ENCODE measurements around the gene NFIC. TPM values are rescaled to one million over a fixed set of nuclear protein-coding genes. Genes with fewer than 3 reads are reported as not detected.

Gene NFIC
- total and polyA plus RNA-seq, 10 of the 15 experiments (the other 5 are each of a cell fraction or from before 2014, with no cell fraction given), result 0.71 to 53.5 (median 10.2) TPM

DNA sequence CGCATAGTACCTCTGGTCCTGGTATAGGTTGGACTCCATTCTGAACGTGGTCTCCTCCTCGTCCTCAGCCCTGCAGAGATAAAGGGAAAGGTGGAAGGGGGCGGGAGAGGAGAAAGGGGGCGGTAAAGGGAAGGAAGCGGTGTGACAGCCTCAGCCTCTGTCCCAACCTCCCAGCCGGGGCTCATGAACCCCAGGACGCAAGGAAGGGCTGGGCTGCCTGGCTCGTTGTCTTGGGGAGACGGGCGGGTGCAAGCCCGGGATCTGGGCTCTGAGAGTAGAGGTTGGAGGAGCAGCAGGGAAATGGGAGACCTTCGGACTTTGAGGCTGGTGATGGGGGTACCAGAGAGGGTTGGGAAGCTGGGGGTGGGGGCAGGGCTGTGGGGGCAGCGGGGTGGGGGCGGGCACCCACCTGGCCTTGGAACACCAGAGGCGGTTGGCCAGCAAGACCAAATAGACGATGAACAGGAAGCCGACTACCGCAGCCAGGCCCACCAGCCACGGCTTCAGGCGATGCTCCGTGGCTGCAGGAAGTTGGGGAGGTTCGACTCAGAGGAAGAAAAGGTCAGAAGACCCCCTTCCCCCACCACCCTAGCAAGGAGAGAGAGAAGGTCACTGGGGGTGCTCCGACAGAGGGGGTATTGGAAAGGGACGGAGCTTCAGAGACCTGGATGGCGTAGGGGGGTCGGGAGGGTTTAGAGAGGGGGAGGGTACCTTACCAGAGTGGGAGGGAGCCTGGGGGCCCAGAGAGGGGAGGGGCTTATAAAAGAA lies 112.2 kb downstream of the NFIC start:
- WGBS (ENCODE audit: insufficient coverage, insufficient replicate concordance, low lambda C conversion rate, missing lambda C conversion rate), result 15% methylated on average over 17 of the region's 27 CpGs
- POLR2A ChIA-PET, result interaction anchor here (0.6 kb wide), 1 partner anchor 170 kb away, joined by 3 read pairs; no protein-coding TSS in a partner anchor
- Histone ChIP-seq H3K27ac (ENCODE audit: control insufficient read depth, insufficient read depth) (no peak overlapping the region), H3K79me2 (ENCODE audit: control insufficient read depth, insufficient read depth, low read length) (no peaks in the 10 kb centered on the region), H4K20me1 (ENCODE audit: control insufficient read depth, insufficient read depth) (no peaks in the 10 kb centered on the region), H3K27me3 (replicated peaks in 1 of 2; ENCODE audit: control insufficient read depth in 2 of 2, insufficient read depth in 2 of 2, low read length in 1 of 2) (peaks cover 0 to 2% of the 10 kb centered on the region in 2 experiments; a peak in 3 of 4 replicates), H3K4me3 (no peak overlapping the region), H2AFZ (ENCODE audit: control insufficient read depth, low read depth, low read length) (no peak overlapping the region), H3K9ac (ENCODE audit: control insufficient read depth, insufficient read depth, low read length) (no peak overlapping the region), H3K4me1 (ENCODE audit: control insufficient read depth, insufficient read depth, low read length) (no peaks in the 10 kb centered on the region), H3K36me3 (ENCODE audit: control insufficient read depth in 2 of 2, insufficient read depth in 2 of 2, low read length in 1 of 2) (no peaks in the 10 kb centered on the region), H3K9me3 (replicated peaks; ENCODE audit: control insufficient read depth, insufficient read depth, low read length) (no peaks in the 10 kb centered on the region; the same call in 2 of the 3 replicates), H3K4me2 (ENCODE audit: control insufficient read depth, insufficient read depth) (no peak overlapping the region)
- RAD21 ChIA-PET (ENCODE audit: unreplicated experiment), result interaction anchor here (1.0 kb wide), 1 partner anchor 202 kb away, joined by 4 read pairs; no protein-coding TSS in a partner anchor
- intact Hi-C loops (cut with micrococcal nuclease; ENCODE audit: unreplicated experiment) (no loop called here), in situ Hi-C loops (cut with MboI) (no loop called here)
- CTCF ChIA-PET, result interaction anchor here (0.6 to 2.1 kb wide), 3 partner anchors 9 to 174 kb away, joined by 3 to 9 read pairs (median 6); no protein-coding TSS in a partner anchor
- DNase-seq (ENCODE audit: low read depth, low spot score), result no peak
- no TSS peak for BruUV-seq (replicated peaks)
- ATAC-seq, result no peak
- FAIRE-seq, result no peak
- no peak for TF ChIP-seq IKZF2 (IDR thresholded peaks at IDR 0.05)
- TF ChIP-seq, protein P1, sequence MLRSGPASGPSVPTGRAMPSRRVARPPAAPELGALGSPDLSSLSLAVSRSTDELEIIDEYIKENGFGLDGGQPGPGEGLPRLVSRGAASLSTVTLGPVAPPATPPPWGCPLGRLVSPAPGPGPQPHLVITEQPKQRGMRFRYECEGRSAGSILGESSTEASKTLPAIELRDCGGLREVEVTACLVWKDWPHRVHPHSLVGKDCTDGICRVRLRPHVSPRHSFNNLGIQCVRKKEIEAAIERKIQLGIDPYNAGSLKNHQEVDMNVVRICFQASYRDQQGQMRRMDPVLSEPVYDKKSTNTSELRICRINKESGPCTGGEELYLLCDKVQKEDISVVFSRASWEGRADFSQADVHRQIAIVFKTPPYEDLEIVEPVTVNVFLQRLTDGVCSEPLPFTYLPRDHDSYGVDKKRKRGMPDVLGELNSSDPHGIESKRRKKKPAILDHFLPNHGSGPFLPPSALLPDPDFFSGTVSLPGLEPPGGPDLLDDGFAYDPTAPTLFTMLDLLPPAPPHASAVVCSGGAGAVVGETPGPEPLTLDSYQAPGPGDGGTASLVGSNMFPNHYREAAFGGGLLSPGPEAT (IDR thresholded peaks at IDR 0.05; ENCODE audit: low read depth), result no peak
- TF ChIP-seq WRNIP1 (IDR thresholded peaks at IDR 0.05; ENCODE audit: borderline replicate concordance, low read depth, low read length), result no peak
- no peak for TF ChIP-seq MEF2B (IDR thresholded peaks at IDR 0.05; ENCODE audit: partially characterized antibody, poor library complexity, severe bottlenecking)
- no peak for TF ChIP-seq ATF7 (IDR thresholded peaks at IDR 0.05; ENCODE audit: low read depth)
- TF ChIP-seq, protein P2, sequence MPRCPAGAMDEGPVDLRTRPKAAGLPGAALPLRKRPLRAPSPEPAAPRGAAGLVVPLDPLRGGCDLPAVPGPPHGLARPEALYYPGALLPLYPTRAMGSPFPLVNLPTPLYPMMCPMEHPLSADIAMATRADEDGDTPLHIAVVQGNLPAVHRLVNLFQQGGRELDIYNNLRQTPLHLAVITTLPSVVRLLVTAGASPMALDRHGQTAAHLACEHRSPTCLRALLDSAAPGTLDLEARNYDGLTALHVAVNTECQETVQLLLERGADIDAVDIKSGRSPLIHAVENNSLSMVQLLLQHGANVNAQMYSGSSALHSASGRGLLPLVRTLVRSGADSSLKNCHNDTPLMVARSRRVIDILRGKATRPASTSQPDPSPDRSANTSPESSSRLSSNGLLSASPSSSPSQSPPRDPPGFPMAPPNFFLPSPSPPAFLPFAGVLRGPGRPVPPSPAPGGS (IDR thresholded peaks at IDR 0.05; ENCODE audit: borderline replicate concordance, insufficient read depth, low read depth, low read length, poor library complexity, severe bottlenecking), result no peak
- TF ChIP-seq, protein P3, sequence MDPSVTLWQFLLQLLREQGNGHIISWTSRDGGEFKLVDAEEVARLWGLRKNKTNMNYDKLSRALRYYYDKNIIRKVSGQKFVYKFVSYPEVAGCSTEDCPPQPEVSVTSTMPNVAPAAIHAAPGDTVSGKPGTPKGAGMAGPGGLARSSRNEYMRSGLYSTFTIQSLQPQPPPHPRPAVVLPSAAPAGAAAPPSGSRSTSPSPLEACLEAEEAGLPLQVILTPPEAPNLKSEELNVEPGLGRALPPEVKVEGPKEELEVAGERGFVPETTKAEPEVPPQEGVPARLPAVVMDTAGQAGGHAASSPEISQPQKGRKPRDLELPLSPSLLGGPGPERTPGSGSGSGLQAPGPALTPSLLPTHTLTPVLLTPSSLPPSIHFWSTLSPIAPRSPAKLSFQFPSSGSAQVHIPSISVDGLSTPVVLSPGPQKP (IDR thresholded peaks at IDR 0.05; ENCODE audit: low read depth, low read length), result no peak
- TF ChIP-seq ZBED1 (IDR thresholded peaks at IDR 0.05; ENCODE audit: borderline replicate concordance), result no peak
- SMC1A ChIA-PET (ENCODE audit: uncharacterized antibody, unreplicated experiment), result no interaction called here
